ENCODE results near the gene DEPP1. TPM values are rescaled to one million over a fixed set of nuclear protein-coding genes. Genes with fewer than 3 reads are reported as not detected.

Gene DEPP1
- total and polyA plus RNA-seq, 2 of the 4 experiments (the other 2 are of a cell fraction) = 13.6 to 30.0 TPM

DNA sequence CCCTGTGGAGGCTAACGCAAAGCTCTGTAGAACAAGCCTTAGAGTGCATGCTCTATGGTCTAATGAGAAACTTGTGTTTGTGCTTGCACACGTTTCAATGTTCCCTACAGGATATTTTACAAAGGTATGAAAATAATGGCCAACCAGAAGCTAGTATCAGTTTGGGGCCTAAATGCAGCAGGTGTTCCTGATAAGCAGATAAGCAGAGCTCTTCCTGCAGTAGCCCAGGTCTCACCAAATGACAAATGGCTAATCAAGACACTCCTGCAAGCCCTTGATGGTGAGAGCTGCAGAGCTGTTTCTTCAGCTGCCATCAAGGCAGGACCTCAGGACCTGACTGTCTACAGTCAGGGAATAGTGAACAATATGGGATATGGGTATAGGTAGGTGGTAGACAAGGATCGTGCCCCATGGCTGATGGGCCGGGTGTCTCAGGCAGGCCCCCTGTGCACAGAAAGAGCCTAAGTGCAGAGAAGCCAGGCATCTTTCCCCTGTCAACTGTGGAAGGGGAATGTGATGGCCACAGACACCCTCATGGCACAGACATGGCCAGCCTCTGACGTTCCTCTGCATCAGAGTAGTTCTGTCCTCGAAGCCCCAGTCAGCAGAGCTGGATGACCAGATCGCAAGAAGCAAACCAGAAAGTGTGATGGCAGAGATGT is 42.2 kb downstream of the DEPP1 start:
- in situ Hi-C loops (cut with MboI; ENCODE audit: low sequenced_read_pairs) = no loop called here

More for the DNA sequence above, 42.2 kb downstream of the DEPP1 start:
- H3K27me3 ChIP-seq (ENCODE audit: control insufficient read depth, insufficient read depth, low read length) = no peaks in the 10 kb centered on the region
- H4K5ac ChIP-seq (ENCODE audit: low read depth, low read length) = no peak overlapping the region
- ATAC-seq (ENCODE audit: low read depth) (no peak), DNase-seq (no peak)
- no peaks in the 10 kb centered on the region for H3K9me3 ChIP-seq (ENCODE audit: control insufficient read depth, insufficient read depth, low read length)
- no peaks in the 10 kb centered on the region for H3K79me1 ChIP-seq (ENCODE audit: low read depth in 1 of 2, low read length in 2 of 2)
- H3K36me3 ChIP-seq (ENCODE audit: control insufficient read depth, insufficient read depth, low read length) = no peaks in the 10 kb centered on the region
- no TSS peak for BruUV-seq (replicated peaks)
- peak overlapping the region; percentile 81 for H2BK120ac ChIP-seq (ENCODE audit: low read depth, low read length)
- peak overlapping the region; percentile 63 for H2AK5ac ChIP-seq (ENCODE audit: low read depth, low read length)
- ChIA-PET CTCF (no interaction called here), POLR2A (ENCODE audit: unreplicated experiment) (no interaction called here)
- no peak overlapping the region for H3K4me3 ChIP-seq (ENCODE audit: insufficient read depth, low read depth, low read length)
- 96% methylated on average over 3 of the region's 7 CpGs; no CpG with 5 or more reads in 1 of the 2 experiments for WGBS, 2 experiments (ENCODE audit: extremely low coverage in 2 of 2, insufficient read length in 1 of 2)
- dilution Hi-C loops (cut with HindIII; ENCODE audit: low sequenced_read_pairs, unreplicated experiment) = no loop called here
- H2BK20ac ChIP-seq (ENCODE audit: low read depth, low read length) = peak overlapping the region; percentile 22; the same call in 1 of the 2 replicates
- H3K27ac ChIP-seq (ENCODE audit: insufficient read depth, low read length) = no peak overlapping the region
- intact Hi-C loops (cut with micrococcal nuclease) = no loop called here
- no peak overlapping the region for H2BK15ac ChIP-seq (ENCODE audit: low read depth, low read length)
- no peak overlapping the region for H3K4me2 ChIP-seq (ENCODE audit: low read depth, low read length)
- peak overlapping the region; percentile 63 for H3K4ac ChIP-seq (ENCODE audit: low read depth, low read length)
- H4K8ac ChIP-seq (ENCODE audit: low read depth in 2 of 2, low read length in 2 of 2) = peak overlapping the region; percentile 26 to 39; a peak in 2 of 4 replicates
- 0 out of 2 replicates have a peak overlapping the region, but pooled peaks have one; percentile 13 for H4K91ac ChIP-seq (ENCODE audit: insufficient read depth, low read depth, low read length)
- peaks cover 9% of the 10 kb centered on the region; the same call in 1 of the 2 replicates for H3K9me1 ChIP-seq (ENCODE audit: insufficient read depth, low read length)
- H3K4me1 ChIP-seq (ENCODE audit: control insufficient read depth, insufficient read depth, low read length) = peaks cover 15% of the 10 kb centered on the region
- no peak overlapping the region for H2AFZ ChIP-seq (replicated peaks; ENCODE audit: low read length, poor library complexity)
- H3K56ac ChIP-seq (ENCODE audit: extremely low read depth, insufficient read depth, low read length) = no peak overlapping the region
- H3K9ac ChIP-seq (ENCODE audit: low read depth, low read length) = no peak overlapping the region
- TF ChIP-seq MAFK (IDR thresholded peaks at IDR 0.05; ENCODE audit: low read depth, low read length) (no peak), SMC3 (IDR thresholded peaks at IDR 0.05; ENCODE audit: low read depth, low read length) (no peak), NFE2L2 (IDR thresholded peaks at IDR 0.05; ENCODE audit: low read depth, low read length) (no peak), RFX5 (IDR thresholded peaks at IDR 0.05; ENCODE audit: low read depth, low read length) (no peak), RAD21 (IDR thresholded peaks at IDR 0.05; ENCODE audit: low read length) (no peak), CHD1 (IDR thresholded peaks at IDR 0.05; ENCODE audit: low read depth, low read length) (no peak), CEBPB (IDR thresholded peaks at IDR 0.05; ENCODE audit: low read depth, low read length) (no peak), MXI1 (IDR thresholded peaks at IDR 0.05; ENCODE audit: borderline replicate concordance, low read depth, low read length) (no peak), RCOR1 (IDR thresholded peaks at IDR 0.05; ENCODE audit: insufficient replicate concordance, low read length) (no peak), FOS (IDR thresholded peaks at IDR 0.05; ENCODE audit: low read depth, low read length) (no peak), BHLHE40 (IDR thresholded peaks at IDR 0.05; ENCODE audit: low read depth, low read length) (no peak), POLR2A (IDR thresholded peaks at IDR 0.05; ENCODE audit: low read depth, low read length) (no peak), MAZ (IDR thresholded peaks at IDR 0.05; ENCODE audit: borderline replicate concordance, low read depth, low read length) (no peak)
- TF ChIP-seq, protein P1, sequence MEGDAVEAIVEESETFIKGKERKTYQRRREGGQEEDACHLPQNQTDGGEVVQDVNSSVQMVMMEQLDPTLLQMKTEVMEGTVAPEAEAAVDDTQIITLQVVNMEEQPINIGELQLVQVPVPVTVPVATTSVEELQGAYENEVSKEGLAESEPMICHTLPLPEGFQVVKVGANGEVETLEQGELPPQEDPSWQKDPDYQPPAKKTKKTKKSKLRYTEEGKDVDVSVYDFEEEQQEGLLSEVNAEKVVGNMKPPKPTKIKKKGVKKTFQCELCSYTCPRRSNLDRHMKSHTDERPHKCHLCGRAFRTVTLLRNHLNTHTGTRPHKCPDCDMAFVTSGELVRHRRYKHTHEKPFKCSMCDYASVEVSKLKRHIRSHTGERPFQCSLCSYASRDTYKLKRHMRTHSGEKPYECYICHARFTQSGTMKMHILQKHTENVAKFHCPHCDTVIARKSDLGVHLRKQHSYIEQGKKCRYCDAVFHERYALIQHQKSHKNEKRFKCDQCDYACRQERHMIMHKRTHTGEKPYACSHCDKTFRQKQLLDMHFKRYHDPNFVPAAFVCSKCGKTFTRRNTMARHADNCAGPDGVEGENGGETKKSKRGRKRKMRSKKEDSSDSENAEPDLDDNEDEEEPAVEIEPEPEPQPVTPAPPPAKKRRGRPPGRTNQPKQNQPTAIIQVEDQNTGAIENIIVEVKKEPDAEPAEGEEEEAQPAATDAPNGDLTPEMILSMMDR (conservative IDR thresholded peaks at IDR 0.05; ENCODE audit: low read depth, low read length) = no peak
- TF ChIP-seq, protein P2, sequence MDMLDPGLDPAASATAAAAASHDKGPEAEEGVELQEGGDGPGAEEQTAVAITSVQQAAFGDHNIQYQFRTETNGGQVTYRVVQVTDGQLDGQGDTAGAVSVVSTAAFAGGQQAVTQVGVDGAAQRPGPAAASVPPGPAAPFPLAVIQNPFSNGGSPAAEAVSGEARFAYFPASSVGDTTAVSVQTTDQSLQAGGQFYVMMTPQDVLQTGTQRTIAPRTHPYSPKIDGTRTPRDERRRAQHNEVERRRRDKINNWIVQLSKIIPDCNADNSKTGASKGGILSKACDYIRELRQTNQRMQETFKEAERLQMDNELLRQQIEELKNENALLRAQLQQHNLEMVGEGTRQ (IDR thresholded peaks at IDR 0.05; ENCODE audit: low read depth, low read length) = no peak
- TF ChIP-seq, protein P3, sequence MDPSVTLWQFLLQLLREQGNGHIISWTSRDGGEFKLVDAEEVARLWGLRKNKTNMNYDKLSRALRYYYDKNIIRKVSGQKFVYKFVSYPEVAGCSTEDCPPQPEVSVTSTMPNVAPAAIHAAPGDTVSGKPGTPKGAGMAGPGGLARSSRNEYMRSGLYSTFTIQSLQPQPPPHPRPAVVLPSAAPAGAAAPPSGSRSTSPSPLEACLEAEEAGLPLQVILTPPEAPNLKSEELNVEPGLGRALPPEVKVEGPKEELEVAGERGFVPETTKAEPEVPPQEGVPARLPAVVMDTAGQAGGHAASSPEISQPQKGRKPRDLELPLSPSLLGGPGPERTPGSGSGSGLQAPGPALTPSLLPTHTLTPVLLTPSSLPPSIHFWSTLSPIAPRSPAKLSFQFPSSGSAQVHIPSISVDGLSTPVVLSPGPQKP (IDR thresholded peaks at IDR 0.05; ENCODE audit: borderline replicate concordance, low read depth, low read length) = no peak
- peak overlapping the region; percentile 1; the same call in 1 of the 2 replicates for H3K18ac ChIP-seq (ENCODE audit: low read depth, low read length)
- no peak overlapping the region for H2BK5ac ChIP-seq (ENCODE audit: low read depth, low read length, poor library complexity, severe bottlenecking)
- H3K23ac ChIP-seq (ENCODE audit: low read depth, low read length) = no peak overlapping the region
- 0 out of 2 replicates have a peak overlapping the region, but pooled peaks have one; percentile 11 for H3K14ac ChIP-seq (replicated peaks; ENCODE audit: low read depth, low read length)
- H4K20me1 ChIP-seq (ENCODE audit: insufficient read depth, low read length) = no peaks in the 10 kb centered on the region
- H2AK9ac ChIP-seq (replicated peaks; ENCODE audit: low read depth, low read length, poor library complexity) = no peak overlapping the region

Measured in IMR-90 (cell line).